Psoas muscle (tissue), 8 donors: ENCODE results near the gene MCRIP2. TPM values are rescaled to one million over a fixed set of nuclear protein-coding genes. Genes with fewer than 3 reads are reported as not detected.

ENCODE experiments used
- ATAC-seq, 4 donors: fragments of 200-7000 bp; cut with Tn5 transposase; one replicate each; pipeline ENCODE4 v1.9.1; 2020; ENCODE audit warnings: moderate library complexity in 3 of 4, mild to moderate bottlenecking in 2 of 4
- DNase-seq, 2 donors: peaks; one replicate each; pipeline ENCODE4 v3.0.0-alpha.2; 2020
- H3K27ac ChIP-seq: fragments of 200-600 bp; one replicate; pipeline ENCODE4 v1.8.0; 2022
- H3K27me3 ChIP-seq, 3 donors: fragments of 200-600 bp in 1 of 3; one replicate each; pipeline versions ENCODE4 v1.6.1 to v1.8.0; 2013 to 2022; ENCODE audit warnings: low read length in 2 of 3, mild to moderate bottlenecking in 2 of 3, moderate library complexity in 1 of 3; ENCODE audit not compliant: insufficient read depth in 3 of 3
- H3K36me3 ChIP-seq, 2 donors: fragments of 200-600 bp in 1 of 2; one replicate each; pipeline versions ENCODE4 v1.6.1 to v1.8.0; 2013 to 2022; ENCODE audit warnings: low read depth in 1 of 2, mild to moderate bottlenecking in 1 of 2, moderate library complexity in 1 of 2; ENCODE audit not compliant: insufficient read depth in 1 of 2
- H3K4me1 ChIP-seq: fragments of 200-600 bp; one replicate; pipeline ENCODE4 v1.8.0; 2022
- H3K4me3 ChIP-seq: fragments of 200-600 bp; one replicate; pipeline ENCODE4 v1.8.0; 2022; ENCODE audit warnings: mild to moderate bottlenecking
- H3K9me3 ChIP-seq: fragments of 200-600 bp; one replicate; pipeline ENCODE4 v1.8.0; 2022
- WGBS, 3 donors: extraction: QIAGEN DNeasy Blood & Tissue Kit; methylation state at CpG; one replicate each; pipeline versions ENCODE4 v1.1.6 to v1.1.7; 2013; 5-methylcytosine and 5-hydroxymethylcytosine counted together
- intact Hi-C, 2 donors: fragments of 100-400 bp; cut with DNase I; formaldehyde crosslinking; loops; one replicate each; pipeline versions ENCODE4 v1.11.0 to v1.14.2; 2022
- polyA plus RNA-seq, 3 donors: library from polyadenylated mRNA; stranded (reverse); fragments of 200-250 nt; gene quantifications; one replicate each; pipeline ENCODE4 v1.2.3, GENCODE V29; 2013
- total RNA-seq, 4 donors: library from RNA; stranded (reverse); fragmentation: NEBNext Ultra II Directional in 2 of 4; extraction: Animal tissue kit (Norgen Biotek cat#: 25700) in 2 of 4; gene quantifications; one replicate each; pipeline versions ENCODE4 v1.2.1 to v1.2.4, GENCODE V29; 2021 to 2023
- TF ChIP-seq, protein P1 (sequence below): fragments of 200-600 bp; IDR thresholded peaks from one replicate; pipeline ENCODE4 v1.8.0; 2022; ENCODE audit warnings: antibody characterized with exemption
- donor health status: healthy with polysubstance abuse.
- donor health status: DM: no; HTN: no; CAD: no; lungs with moderate emphysema.
- donor health status: Bipolar disorder and iron deficiency.
- donor health status: healthy.
- donor health status: DM: yes; HTN: yes; CAD: no.
- donor health status: DM: no; HTN: no; CAD: no.
- donor health status: DM: no; HTN: no; CAD: no.
- donor health status: DM: yes; HTN: yes; CAD: no.

The MCRIP2 gene
- total and polyA plus RNA-seq, 7 donors, result 61.6 to 124 (median 80.2) TPM

DNA sequence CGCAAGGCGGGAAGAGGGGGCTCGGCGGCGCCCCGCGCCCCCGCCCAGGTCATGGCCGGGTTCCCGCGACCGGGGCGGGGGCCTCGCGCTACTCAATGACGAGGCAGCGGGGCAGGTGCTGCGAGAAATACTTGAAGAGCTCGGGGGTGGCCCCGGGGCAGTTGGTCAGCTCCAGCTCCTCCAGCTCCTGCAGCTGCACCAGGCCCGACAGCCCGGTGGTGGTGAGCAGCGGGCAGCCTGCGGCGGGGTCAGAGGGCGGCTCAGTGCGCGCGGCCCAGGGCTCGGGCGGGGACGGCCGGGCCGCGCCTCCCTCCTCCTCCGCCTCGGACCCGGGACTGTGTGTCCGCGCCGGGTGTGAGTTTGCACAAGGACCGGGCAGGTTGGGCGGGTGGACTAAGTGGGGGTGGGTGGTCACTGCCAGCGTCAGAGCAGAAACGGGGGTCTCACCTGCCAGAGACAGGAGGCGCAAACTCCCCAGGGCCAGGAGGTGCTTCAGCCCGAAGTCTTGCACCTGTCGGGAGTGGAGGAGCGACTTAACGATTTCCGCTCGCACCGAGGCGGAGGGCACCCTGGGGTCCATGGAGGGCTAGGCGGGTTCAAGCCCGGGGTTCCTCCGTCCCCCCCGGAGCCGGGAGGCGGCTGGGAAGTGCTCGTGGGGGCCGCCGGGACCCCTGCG is 52.7 kb downstream of the MCRIP2 start:
- no peak overlapping the region for H3K27ac ChIP-seq

DNA sequence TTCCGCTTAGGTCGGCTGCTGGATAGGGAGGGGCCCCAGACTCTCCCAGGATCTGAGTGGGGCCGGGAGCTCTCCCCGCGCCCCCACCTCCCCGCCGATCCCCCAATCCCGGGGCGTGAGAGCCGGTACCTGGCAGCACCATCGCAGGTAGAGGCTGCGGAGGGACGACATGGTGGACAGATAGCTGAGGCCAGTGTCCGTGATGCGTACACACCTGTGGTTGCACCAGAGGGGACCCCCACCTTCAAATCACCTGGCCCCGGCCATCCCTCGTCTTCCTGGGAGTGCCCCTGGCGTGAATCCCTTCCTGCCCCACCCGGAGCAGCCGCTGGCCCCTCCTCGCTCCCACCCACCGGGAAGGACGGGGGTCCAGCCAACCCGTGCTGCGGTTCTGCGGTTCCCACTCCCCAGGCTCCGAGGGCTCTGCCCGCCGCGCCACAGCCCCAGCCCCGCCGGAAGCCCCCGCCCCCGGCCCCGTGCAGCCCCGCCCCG is 53.3 kb downstream of the MCRIP2 start:
- intact Hi-C loops, result no loop called here
- ATAC-seq (no peak), DNase-seq (no peak)
- Histone ChIP-seq H3K4me1 (peaks cover 12% of the 10 kb centered on the region), H3K27ac (no peak overlapping the region), H3K36me3 (no peaks in the 10 kb centered on the region), H3K4me3 (no peak overlapping the region), H3K27me3 (peaks cover 0 to 79% (median 29%) of the 10 kb centered on the region in 3 donors), H3K9me3 (no peaks in the 10 kb centered on the region)
- WGBS, 3 donors, result 2% methylated on average over 25 to 37 of the region's 37 CpGs
- TF ChIP-seq, protein P1, sequence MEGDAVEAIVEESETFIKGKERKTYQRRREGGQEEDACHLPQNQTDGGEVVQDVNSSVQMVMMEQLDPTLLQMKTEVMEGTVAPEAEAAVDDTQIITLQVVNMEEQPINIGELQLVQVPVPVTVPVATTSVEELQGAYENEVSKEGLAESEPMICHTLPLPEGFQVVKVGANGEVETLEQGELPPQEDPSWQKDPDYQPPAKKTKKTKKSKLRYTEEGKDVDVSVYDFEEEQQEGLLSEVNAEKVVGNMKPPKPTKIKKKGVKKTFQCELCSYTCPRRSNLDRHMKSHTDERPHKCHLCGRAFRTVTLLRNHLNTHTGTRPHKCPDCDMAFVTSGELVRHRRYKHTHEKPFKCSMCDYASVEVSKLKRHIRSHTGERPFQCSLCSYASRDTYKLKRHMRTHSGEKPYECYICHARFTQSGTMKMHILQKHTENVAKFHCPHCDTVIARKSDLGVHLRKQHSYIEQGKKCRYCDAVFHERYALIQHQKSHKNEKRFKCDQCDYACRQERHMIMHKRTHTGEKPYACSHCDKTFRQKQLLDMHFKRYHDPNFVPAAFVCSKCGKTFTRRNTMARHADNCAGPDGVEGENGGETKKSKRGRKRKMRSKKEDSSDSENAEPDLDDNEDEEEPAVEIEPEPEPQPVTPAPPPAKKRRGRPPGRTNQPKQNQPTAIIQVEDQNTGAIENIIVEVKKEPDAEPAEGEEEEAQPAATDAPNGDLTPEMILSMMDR, result no peak

More for the DNA sequence above, 52.7 kb downstream of the MCRIP2 start:
- TF ChIP-seq, protein P1, result no peak
- no peaks in the 10 kb centered on the region for H3K36me3 ChIP-seq
- no peak for DNase-seq
- no peaks in the 10 kb centered on the region for H3K9me3 ChIP-seq
- H3K27me3 ChIP-seq, result peaks cover 0 to 73% (median 28%) of the 10 kb centered on the region in 3 donors
- WGBS, 3 donors, result 1 to 3% (median 2%) methylated on average over 29 to 64 of the region's 64 CpGs
- H3K4me1 ChIP-seq, result peaks cover 16% of the 10 kb centered on the region
- intact Hi-C loops, result no loop called here
- ATAC-seq, result no peak
- H3K4me3 ChIP-seq, result no peak overlapping the region

DNA sequence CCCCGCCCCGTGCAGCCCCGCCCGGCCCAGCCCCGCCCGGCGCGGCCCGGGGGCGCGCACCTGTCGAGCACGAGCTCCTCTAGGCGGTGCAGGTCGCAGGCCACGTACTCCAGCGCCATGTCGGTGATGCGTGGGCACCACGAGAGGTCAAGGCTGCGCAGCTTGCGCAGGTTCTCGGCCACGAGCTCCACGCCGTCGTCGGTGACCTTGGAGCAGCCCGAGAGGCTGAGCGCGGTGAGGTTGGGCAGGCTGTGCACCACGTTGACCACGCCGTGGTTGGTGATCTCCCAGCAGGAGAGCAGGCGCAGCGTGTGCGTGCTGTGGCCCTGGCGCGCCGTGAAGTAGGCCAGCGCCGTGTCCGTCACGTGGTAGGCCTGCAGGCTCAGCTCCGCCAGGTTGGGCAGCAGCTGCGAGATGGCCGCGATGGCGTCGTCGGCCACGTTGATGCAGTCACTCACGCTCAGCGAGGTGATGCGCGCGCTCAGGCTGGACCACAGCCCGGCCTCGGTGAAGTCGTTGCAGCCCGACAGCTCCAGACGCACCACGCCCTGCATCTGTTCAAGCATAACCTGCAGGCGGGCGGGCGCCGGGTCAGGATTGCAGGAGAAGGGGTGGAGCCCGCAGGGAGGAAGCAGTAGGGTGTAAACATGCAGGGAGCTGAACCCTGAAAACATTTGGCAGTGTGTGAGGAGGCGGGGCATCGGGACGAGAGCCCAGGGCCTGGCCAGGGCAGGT is 53.9 kb downstream of the MCRIP2 start:
- TF ChIP-seq, protein P1, result no peak
- Histone ChIP-seq H3K4me3 (peak overlapping the region; percentile 30), H3K27ac (no peak overlapping the region), H3K4me1 (peaks cover 10% of the 10 kb centered on the region), H3K9me3 (no peaks in the 10 kb centered on the region), H3K36me3 (no peaks in the 10 kb centered on the region), H3K27me3 (peaks cover 0 to 85% (median 33%) of the 10 kb centered on the region in 3 donors)
- peak in 1 of 2 donors; percentile 42 for DNase-seq
- intact Hi-C loops, result no loop called here
- ATAC-seq, result peak; percentile 12 to 52 (median 30)
- 2 to 3% (median 3%) methylated on average over 58 to 71 of the region's 71 CpGs for WGBS, 3 donors

Other genes starting within 250 kb of the MCRIP2 start
- 10 to 100 TPM; 19.5 to 39.7 (median 29.6) TPM for gene NME4, start 244.6 kb upstream of the MCRIP2 start, total RNA-seq
- gene NME4, start 244.6 kb upstream of the MCRIP2 start, polyA plus RNA-seq, result 10 to 100 TPM; 16.0 to 30.7 (median 22.7) TPM
- 10 to 100 TPM; 13.9 to 22.9 (median 19.6) TPM for gene DECR2, start 239.9 kb upstream of the MCRIP2 start, total RNA-seq
- 10 to 100 TPM; 14.1 to 18.1 (median 15.8) TPM for gene DECR2, start 239.9 kb upstream of the MCRIP2 start, polyA plus RNA-seq
- 10 to 100 TPM; 44.7 to 89.5 (median 71.5) TPM for gene RAB11FIP3, start 216.2 kb upstream of the MCRIP2 start, total RNA-seq
- gene RAB11FIP3, start 216.2 kb upstream of the MCRIP2 start, polyA plus RNA-seq, result 10 to 100 TPM; 20.3 to 26.1 (median 26.1) TPM
- gene CAPN15, start 114.1 kb upstream of the MCRIP2 start, total RNA-seq, result 10 to 100 TPM; 15.5 to 32.1 (median 26.8) TPM
- 10 to 100 TPM; 14.9 to 26.4 (median 22.6) TPM for gene CAPN15, start 114.1 kb upstream of the MCRIP2 start, polyA plus RNA-seq
- gene PRR35, start 81.4 kb upstream of the MCRIP2 start, total RNA-seq, result not detected
- gene PRR35, start 81.4 kb upstream of the MCRIP2 start, polyA plus RNA-seq, result not detected
- gene NHLRC4, start 74.8 kb upstream of the MCRIP2 start, total RNA-seq, result under 1 TPM in 3 of 4 donors, not detected in 1; 0.19 to 0.39 (median 0.27) TPM
- gene NHLRC4, start 74.8 kb upstream of the MCRIP2 start, polyA plus RNA-seq, result under 1 TPM; 0.06 to 0.38 (median 0.27) TPM
- 10 to 100 TPM; 18.3 to 26.3 (median 22.0) TPM for gene PIGQ, start 71.9 kb upstream of the MCRIP2 start, total RNA-seq
- 10 to 100 TPM; 26.5 to 39.9 (median 27.2) TPM for gene PIGQ, start 71.9 kb upstream of the MCRIP2 start, polyA plus RNA-seq
- gene RAB40C, start 51.8 kb upstream of the MCRIP2 start, total RNA-seq, result 10 to 100 TPM; 12.3 to 20.2 (median 14.4) TPM
- 10 to 100 TPM; 14.7 to 16.3 (median 15.7) TPM for gene RAB40C, start 51.8 kb upstream of the MCRIP2 start, polyA plus RNA-seq
- 1 to 10 TPM in 2 of 4 donors, under 1 TPM in 2; 0.30 to 2.0 (median 0.82) TPM for gene WFIKKN1, start 10.8 kb upstream of the MCRIP2 start, total RNA-seq
- under 1 TPM; 0.31 to 0.61 (median 0.36) TPM for gene WFIKKN1, start 10.8 kb upstream of the MCRIP2 start, polyA plus RNA-seq
- gene METTL26, start 5.5 kb upstream of the MCRIP2 start, total RNA-seq, result 10 to 100 TPM; 42.4 to 55.6 (median 48.4) TPM
- gene METTL26, start 5.5 kb upstream of the MCRIP2 start, polyA plus RNA-seq, result 10 to 100 TPM; 90.8 to 97.8 (median 96.4) TPM
- gene WDR90, start 7.5 kb downstream of the MCRIP2 start, total RNA-seq, result 1 to 10 TPM; 4.0 to 9.6 (median 8.1) TPM
- 1 to 10 TPM; 5.6 to 9.7 (median 6.4) TPM for gene WDR90, start 7.5 kb downstream of the MCRIP2 start, polyA plus RNA-seq
- gene RHOT2, start 26.3 kb downstream of the MCRIP2 start, total RNA-seq, result 10 to 100 TPM; 38.8 to 56.8 (median 48.8) TPM
- 10 to 100 TPM; 47.7 to 75.8 (median 52.6) TPM for gene RHOT2, start 26.3 kb downstream of the MCRIP2 start, polyA plus RNA-seq
- under 1 TPM; 0.13 to 0.42 (median 0.29) TPM for gene RHBDL1, start 33.8 kb downstream of the MCRIP2 start, total RNA-seq
- under 1 TPM; 0.06 to 0.08 (median 0.08) TPM for gene RHBDL1, start 33.8 kb downstream of the MCRIP2 start, polyA plus RNA-seq
- 100 to 1,000 TPM; 108 to 150 (median 115) TPM for gene STUB1, start 38.6 kb downstream of the MCRIP2 start, total RNA-seq
- gene STUB1, start 38.6 kb downstream of the MCRIP2 start, polyA plus RNA-seq, result 100 to 1,000 TPM; 127 to 147 (median 134) TPM
- gene JMJD8, start 42.5 kb downstream of the MCRIP2 start, total RNA-seq, result 10 to 100 TPM; 19.1 to 27.5 (median 23.1) TPM
- 10 to 100 TPM; 25.5 to 63.5 (median 41.5) TPM for gene JMJD8, start 42.5 kb downstream of the MCRIP2 start, polyA plus RNA-seq
- gene WDR24, start 48.6 kb downstream of the MCRIP2 start, total RNA-seq, result 10 to 100 TPM in 3 of 4 donors, 1 to 10 TPM in 1; 9.9 to 15.0 (median 12.1) TPM
- gene WDR24, start 48.6 kb downstream of the MCRIP2 start, polyA plus RNA-seq, result 10 to 100 TPM in 1 of 3 donors, 1 to 10 TPM in 2; 5.2 to 15.8 (median 8.8) TPM
- under 1 TPM in 2 of 4 donors, not detected in 2; 0.08 TPM for gene FBXL16, start 64.0 kb downstream of the MCRIP2 start, total RNA-seq
- gene FBXL16, start 64.0 kb downstream of the MCRIP2 start, polyA plus RNA-seq, result under 1 TPM; 0.04 to 0.16 (median 0.10) TPM
- gene METRN, start 73.3 kb downstream of the MCRIP2 start, total RNA-seq, result 10 to 100 TPM; 19.6 to 25.8 (median 22.8) TPM
- 10 to 100 TPM; 17.9 to 28.0 (median 27.4) TPM for gene METRN, start 73.3 kb downstream of the MCRIP2 start, polyA plus RNA-seq
- gene ANTKMT, start 79.3 kb downstream of the MCRIP2 start, total RNA-seq, result 10 to 100 TPM; 30.9 to 45.6 (median 34.5) TPM
- gene ANTKMT, start 79.3 kb downstream of the MCRIP2 start, polyA plus RNA-seq, result 10 to 100 TPM; 16.1 to 56.0 (median 26.3) TPM
- under 1 TPM in 1 of 4 donors, not detected in 3; 0.11 TPM for gene CCDC78, start 84.6 kb downstream of the MCRIP2 start, total RNA-seq
- gene CCDC78, start 84.6 kb downstream of the MCRIP2 start, polyA plus RNA-seq, result under 1 TPM in 2 of 3 donors, not detected in 1; 0.12 to 0.16 TPM
- gene HAGHL, start 85.3 kb downstream of the MCRIP2 start, total RNA-seq, result 1 to 10 TPM in 1 of 4 donors, under 1 TPM in 3; 0.42 to 1.6 (median 0.71) TPM
- gene HAGHL, start 85.3 kb downstream of the MCRIP2 start, polyA plus RNA-seq, result 1 to 10 TPM in 1 of 3 donors, under 1 TPM in 2; 0.38 to 4.4 (median 0.58) TPM
- 10 to 100 TPM; 12.3 to 25.9 (median 23.6) TPM for gene CIAO3, start 99.2 kb downstream of the MCRIP2 start, total RNA-seq
- 10 to 100 TPM; 26.7 to 43.0 (median 38.9) TPM for gene CIAO3, start 99.2 kb downstream of the MCRIP2 start, polyA plus RNA-seq
- under 1 TPM in 1 of 4 donors, not detected in 3; 0.17 TPM for gene MSLN, start 118.9 kb downstream of the MCRIP2 start, total RNA-seq
- gene MSLN, start 118.9 kb downstream of the MCRIP2 start, polyA plus RNA-seq, result under 1 TPM; 0.03 to 0.10 (median 0.08) TPM
- gene RPUSD1, start 146.6 kb downstream of the MCRIP2 start, total RNA-seq, result 10 to 100 TPM in 1 of 4 donors, 1 to 10 TPM in 3; 4.4 to 10.9 (median 7.6) TPM
- gene RPUSD1, start 146.6 kb downstream of the MCRIP2 start, polyA plus RNA-seq, result 10 to 100 TPM; 11.7 to 25.7 (median 25.2) TPM
- 1 to 10 TPM; 2.5 to 4.5 (median 4.0) TPM for gene CHTF18, start 146.8 kb downstream of the MCRIP2 start, total RNA-seq
- gene CHTF18, start 146.8 kb downstream of the MCRIP2 start, polyA plus RNA-seq, result 1 to 10 TPM; 1.7 to 8.4 (median 2.2) TPM
- gene GNG13, start 158.9 kb downstream of the MCRIP2 start, total RNA-seq, result not detected
- gene GNG13, start 158.9 kb downstream of the MCRIP2 start, polyA plus RNA-seq, result not detected